OCI-LY1 (cell line): Measurements from ENCODE around the gene DDX10.

Experiments used
- H2AFZ ChIP-seq: fragments of 200-600 bp; sonication (generic), shearing (Covaris generic); 2 replicates; pipeline ENCODE4 v1.6.0; 2014; ENCODE audit warnings: antibody characterized with exemption, mild to moderate bottlenecking, low read length
- H3F3A ChIP-seq: fragments of 200-600 bp; sonication (generic), shearing (Covaris generic); 2 replicates; pipeline ENCODE4 v1.6.0; 2014; ENCODE audit warnings: mild to moderate bottlenecking, antibody characterized with exemption, low read length, moderate library complexity; ENCODE audit not compliant: insufficient read depth
- H3K27ac ChIP-seq: fragments of 200-600 bp; sonication (generic); 2 replicates; pipeline ENCODE4 v1.5.1; 2014; ENCODE audit warnings: low read length, mixed run types, mild to moderate bottlenecking, low read depth; ENCODE audit not compliant: poor library complexity, severe bottlenecking
- H3K27me3 ChIP-seq: fragments of 200-600 bp; sonication (generic); 2 replicates; pipeline ENCODE4 v1.6.0; 2014; ENCODE audit warnings: antibody characterized with exemption, mild to moderate bottlenecking, low read length, moderate library complexity; ENCODE audit not compliant: insufficient read depth
- H3K36me3 ChIP-seq: fragments of 200-600 bp; sonication (generic); 2 replicates; pipeline ENCODE4 v1.6.1; 2014; ENCODE audit warnings: mild to moderate bottlenecking, antibody characterized with exemption, low read length, moderate library complexity, mixed read lengths; ENCODE audit not compliant: insufficient read depth
- H3K4me1 ChIP-seq: fragments of 200-600 bp; sonication (generic); 2 replicates; pipeline ENCODE4 v1.5.1; 2014; ENCODE audit warnings: mild to moderate bottlenecking, low read length, moderate library complexity; ENCODE audit not compliant: insufficient read depth, severe bottlenecking
- H3K4me2 ChIP-seq: fragments of 200-600 bp; sonication (generic), shearing (Covaris generic); 2 replicates; pipeline ENCODE4 v1.6.1; 2014; ENCODE audit warnings: low read length
- H3K4me3 ChIP-seq: fragments of 200-600 bp; sonication (generic); 2 replicates; pipeline ENCODE4 v1.5.1; 2014; ENCODE audit warnings: low read length, low read depth, mild to moderate bottlenecking, mixed read lengths; ENCODE audit not compliant: poor library complexity, severe bottlenecking
- H3K79me2 ChIP-seq: fragments of 200-600 bp; shearing (Covaris generic); 2 replicates; pipeline ENCODE4 v1.6.1; 2016; ENCODE audit warnings: mixed run types, low read length, mixed read lengths; ENCODE audit not compliant: insufficient read depth
- H3K9ac ChIP-seq: fragments of 200-600 bp; sonication (generic), shearing (Covaris generic); 2 replicates; pipeline ENCODE4 v1.6.1; 2014; ENCODE audit warnings: mild to moderate bottlenecking, low read length, mixed read lengths
- H3K9me2 ChIP-seq: fragments of 200-600 bp; sonication (generic), shearing (Covaris generic); 2 replicates; pipeline ENCODE4 v1.6.1; 2014; ENCODE audit warnings: low read depth, mild to moderate bottlenecking, low read length, mixed read lengths
- H3K9me3 ChIP-seq: fragments of 200-600 bp; shearing (Covaris generic); 2 replicates; pipeline ENCODE4 v1.6.1; 2014; ENCODE audit warnings: low read length, mixed read lengths
- H4K20me1 ChIP-seq: fragments of 200-600 bp; sonication (generic), shearing (Covaris generic); 2 replicates; pipeline ENCODE4 v1.6.0; 2016; ENCODE audit warnings: mild to moderate bottlenecking, low read length; ENCODE audit not compliant: insufficient read depth
- EZH2 ChIP-seq: fragments of 200-600 bp; sonication (generic), shearing (Covaris generic); IDR thresholded peaks from 2 replicates; pipeline ENCODE4 v1.8.0; 2017; ENCODE audit warnings: borderline replicate concordance, mixed run types, mild to moderate bottlenecking, antibody characterized with exemption, low read length, moderate library complexity, mixed read lengths
- TF ChIP-seq, protein P1 (sequence below): fragments of 200-600 bp; sonication (generic), shearing (Covaris generic); IDR thresholded peaks from 2 replicates; pipeline ENCODE4 v1.5.1; 2017; ENCODE audit warnings: mild to moderate bottlenecking, antibody characterized with exemption, low read length, moderate library complexity, mixed read lengths

Gene DDX10

GRCh38 chr11:108781946-108782345 is 117.1 kb downstream of the DDX10 start:
- Histone ChIP-seq H3K27ac (no peak overlapping the region), H2AFZ (no peak overlapping the region), H3K4me1 (no peaks in the 10 kb centered on the region), H3K9ac (no peak overlapping the region), H3K79me2 (peaks cover 33% of the 10 kb centered on the region), H3K9me3 (peaks cover 12% of the 10 kb centered on the region), H3K4me3 (no peak overlapping the region), H3K4me2 (no peak overlapping the region), H3K27me3 (no peaks in the 10 kb centered on the region), H4K20me1 (no peaks in the 10 kb centered on the region), H3F3A (no peaks in the 10 kb centered on the region), H3K9me2 (no peaks in the 10 kb centered on the region), H3K36me3 (peaks cover 4% of the 10 kb centered on the region; the same call in 1 of the 2 replicates)
- no peak for TF ChIP-seq EZH2
- TF ChIP-seq, protein P1, sequence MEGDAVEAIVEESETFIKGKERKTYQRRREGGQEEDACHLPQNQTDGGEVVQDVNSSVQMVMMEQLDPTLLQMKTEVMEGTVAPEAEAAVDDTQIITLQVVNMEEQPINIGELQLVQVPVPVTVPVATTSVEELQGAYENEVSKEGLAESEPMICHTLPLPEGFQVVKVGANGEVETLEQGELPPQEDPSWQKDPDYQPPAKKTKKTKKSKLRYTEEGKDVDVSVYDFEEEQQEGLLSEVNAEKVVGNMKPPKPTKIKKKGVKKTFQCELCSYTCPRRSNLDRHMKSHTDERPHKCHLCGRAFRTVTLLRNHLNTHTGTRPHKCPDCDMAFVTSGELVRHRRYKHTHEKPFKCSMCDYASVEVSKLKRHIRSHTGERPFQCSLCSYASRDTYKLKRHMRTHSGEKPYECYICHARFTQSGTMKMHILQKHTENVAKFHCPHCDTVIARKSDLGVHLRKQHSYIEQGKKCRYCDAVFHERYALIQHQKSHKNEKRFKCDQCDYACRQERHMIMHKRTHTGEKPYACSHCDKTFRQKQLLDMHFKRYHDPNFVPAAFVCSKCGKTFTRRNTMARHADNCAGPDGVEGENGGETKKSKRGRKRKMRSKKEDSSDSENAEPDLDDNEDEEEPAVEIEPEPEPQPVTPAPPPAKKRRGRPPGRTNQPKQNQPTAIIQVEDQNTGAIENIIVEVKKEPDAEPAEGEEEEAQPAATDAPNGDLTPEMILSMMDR: no peak

GRCh38 chr11:108786281-108786990 is 121.6 kb downstream of the DDX10 start:
- H3K27me3 ChIP-seq: no peaks in the 10 kb centered on the region
- no peaks in the 10 kb centered on the region for H4K20me1 ChIP-seq
- H3K9me3 ChIP-seq: peaks cover 12% of the 10 kb centered on the region
- no peaks in the 10 kb centered on the region for H3F3A ChIP-seq
- no peaks in the 10 kb centered on the region for H3K4me1 ChIP-seq
- no peak overlapping the region for H3K4me3 ChIP-seq
- no peaks in the 10 kb centered on the region for H3K36me3 ChIP-seq
- no peaks in the 10 kb centered on the region for H3K9me2 ChIP-seq
- H3K27ac ChIP-seq: no peak overlapping the region
- H3K9ac ChIP-seq: no peak overlapping the region
- peaks cover 34% of the 10 kb centered on the region for H3K79me2 ChIP-seq
- H2AFZ ChIP-seq: no peak overlapping the region
- H3K4me2 ChIP-seq: no peak overlapping the region
- TF ChIP-seq, protein P1: no peak
- no peak for TF ChIP-seq EZH2

- H4K20me1 ChIP-seq: no peaks in the 10 kb centered on the region
- TF ChIP-seq, protein P1: no peak
- no peaks in the 10 kb centered on the region for H3K9me2 ChIP-seq
- no peaks in the 10 kb centered on the region for H3K36me3 ChIP-seq
- H3K9me3 ChIP-seq: peaks cover 12% of the 10 kb centered on the region
- H3K4me3 ChIP-seq: no peak overlapping the region
- H3K4me1 ChIP-seq: no peaks in the 10 kb centered on the region
- no peak overlapping the region for H2AFZ ChIP-seq
- H3K9ac ChIP-seq: no peak overlapping the region
- H3K79me2 ChIP-seq: peaks cover 38% of the 10 kb centered on the region
- no peaks in the 10 kb centered on the region for H3F3A ChIP-seq
- no peak overlapping the region for H3K27ac ChIP-seq
- no peak overlapping the region for H3K4me2 ChIP-seq
- no peaks in the 10 kb centered on the region for H3K27me3 ChIP-seq
These were observed 122.2 kb downstream of the DDX10 start for GRCh38 chr11:108787105-108787504.
